GM21447 (cell line): Measurements from ENCODE around the gene RPS6KL1.
A peak's percentile ranks its signal among the peaks of the same experiment; 100 is the strongest.

Source experiments
- ATAC-seq: cut with Tn5 transposase; IDR thresholded peaks from one replicate; pipeline ENCODE4 v1.9.1; 2021; ENCODE audit not compliant: unreplicated experiment

The RPS6KL1 gene

GRCh38 chr14:74890262-74890661 lies 32.8 kb downstream of the RPS6KL1 start:
- ATAC-seq, result no peak

- no peak for ATAC-seq
Measured at GRCh38 chr14:74888164-74889158, 34.6 kb downstream of the RPS6KL1 start.

- no peak for ATAC-seq
Measured at GRCh38 chr14:74886001-74886400, 37.1 kb downstream of the RPS6KL1 start.

GRCh38 chr14:74882103-74882920 lies 40.7 kb downstream of the RPS6KL1 start:
- peak; percentile 28 for ATAC-seq

GRCh38 chr14:74881431-74882102 lies 41.5 kb downstream of the RPS6KL1 start, which contains the start of gene DLST:
Gene DLST (plus strand): TSS chr14:74881916. CDS start chr14:74881954, 38 bp downstream.
- peak; percentile 85 for ATAC-seq

GRCh38 chr14:74879427-74880182 lies 43.5 kb downstream of the RPS6KL1 start:
- no peak for ATAC-seq

GRCh38 chr14:74875941-74876913 lies 46.8 kb downstream of the RPS6KL1 start, which contains the start of gene PROX2:
Gene PROX2 (minus strand): TSS chr14:74876145. CDS start chr14:74863834, 12,311 bp downstream.
- ATAC-seq, result no peak

GRCh38 chr14:74875204-74875603 lies 47.9 kb downstream of the RPS6KL1 start:
- ATAC-seq, result no peak

- no peak for ATAC-seq
Measured at GRCh38 chr14:74871819-74872218, 51.2 kb downstream of the RPS6KL1 start.

GRCh38 chr14:74868739-74869138 lies 54.3 kb downstream of the RPS6KL1 start:
- ATAC-seq, result no peak

- no peak for ATAC-seq
Measured at GRCh38 chr14:74867673-74868072, 55.4 kb downstream of the RPS6KL1 start.

- ATAC-seq, result no peak
Measured at GRCh38 chr14:74866708-74867389, 56.2 kb downstream of the RPS6KL1 start.

- ATAC-seq, result no peak
Measured at GRCh38 chr14:74865156-74865555, 57.9 kb downstream of the RPS6KL1 start.

- ATAC-seq, result no peak
Measured at GRCh38 chr14:74864198-74864597, 58.9 kb downstream of the RPS6KL1 start.

- no peak for ATAC-seq
Measured at GRCh38 chr14:74863274-74863673, 59.8 kb downstream of the RPS6KL1 start.

GRCh38 chr14:74861734-74862090 lies 61.3 kb downstream of the RPS6KL1 start:
- ATAC-seq, result no peak

GRCh38 chr14:74860899-74861733 lies 61.9 kb downstream of the RPS6KL1 start:
- ATAC-seq, result no peak
